ENCODE results near the gene RESP18.

DNA sequence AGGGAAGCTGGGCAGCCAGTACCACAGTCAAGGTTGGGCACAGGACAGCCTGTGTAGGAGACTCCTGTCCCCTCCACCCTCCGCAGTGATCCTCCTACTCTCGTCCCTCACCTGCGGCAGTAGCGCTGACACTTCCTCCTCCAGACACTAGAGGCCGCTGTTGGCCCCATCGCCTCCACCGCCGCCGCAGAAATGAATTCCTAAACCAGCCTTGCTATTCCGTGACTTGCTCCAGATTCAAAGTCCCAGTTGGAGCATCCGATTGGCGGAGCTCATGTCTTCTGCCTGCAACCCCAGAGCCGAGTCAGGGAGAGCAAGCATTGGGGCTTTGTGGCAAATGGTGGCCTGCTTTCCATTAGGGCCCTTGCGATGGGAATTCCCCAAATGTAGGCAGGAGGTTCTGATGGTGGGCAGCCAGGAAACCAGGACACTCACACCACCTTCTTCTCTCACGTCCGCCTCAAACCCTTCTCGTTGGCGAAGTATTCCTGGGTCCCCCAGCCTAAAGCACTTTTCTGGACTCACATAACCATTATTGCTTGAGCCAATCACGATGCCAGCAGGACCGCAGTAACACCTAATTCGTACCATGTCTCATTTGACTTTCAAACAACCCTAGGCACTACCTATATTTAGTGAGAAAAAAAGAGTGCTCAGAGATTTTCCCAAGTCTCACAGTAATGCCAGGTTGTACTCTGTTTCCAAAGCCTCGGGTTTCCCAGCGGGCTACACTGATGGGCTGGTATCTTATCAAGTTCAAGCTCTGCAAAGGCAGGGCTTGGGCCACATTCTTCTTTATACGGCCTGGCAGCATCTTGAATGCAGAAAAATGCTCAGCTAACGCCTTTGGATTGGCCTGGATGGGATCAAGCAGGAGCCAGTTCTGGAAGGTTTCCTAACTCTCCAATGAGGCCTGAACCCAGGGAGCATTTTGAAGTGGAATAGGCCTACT lies 54.6 kb downstream of the RESP18 start:
- TF ChIP-seq, protein P1, sequence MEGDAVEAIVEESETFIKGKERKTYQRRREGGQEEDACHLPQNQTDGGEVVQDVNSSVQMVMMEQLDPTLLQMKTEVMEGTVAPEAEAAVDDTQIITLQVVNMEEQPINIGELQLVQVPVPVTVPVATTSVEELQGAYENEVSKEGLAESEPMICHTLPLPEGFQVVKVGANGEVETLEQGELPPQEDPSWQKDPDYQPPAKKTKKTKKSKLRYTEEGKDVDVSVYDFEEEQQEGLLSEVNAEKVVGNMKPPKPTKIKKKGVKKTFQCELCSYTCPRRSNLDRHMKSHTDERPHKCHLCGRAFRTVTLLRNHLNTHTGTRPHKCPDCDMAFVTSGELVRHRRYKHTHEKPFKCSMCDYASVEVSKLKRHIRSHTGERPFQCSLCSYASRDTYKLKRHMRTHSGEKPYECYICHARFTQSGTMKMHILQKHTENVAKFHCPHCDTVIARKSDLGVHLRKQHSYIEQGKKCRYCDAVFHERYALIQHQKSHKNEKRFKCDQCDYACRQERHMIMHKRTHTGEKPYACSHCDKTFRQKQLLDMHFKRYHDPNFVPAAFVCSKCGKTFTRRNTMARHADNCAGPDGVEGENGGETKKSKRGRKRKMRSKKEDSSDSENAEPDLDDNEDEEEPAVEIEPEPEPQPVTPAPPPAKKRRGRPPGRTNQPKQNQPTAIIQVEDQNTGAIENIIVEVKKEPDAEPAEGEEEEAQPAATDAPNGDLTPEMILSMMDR (IDR thresholded peaks at IDR 0.05; ENCODE audit: borderline replicate concordance, extremely low read depth, low read length, poor library complexity, severe bottlenecking), result peak; percentile 99
- TF ChIP-seq EZH2 (IDR thresholded peaks at IDR 0.05; ENCODE audit: borderline replicate concordance, low read depth, low read length, severe bottlenecking), result no peak

Data from DND-41 (cell line).